ENCODE data around the gene C2orf76. TPM values are rescaled to one million over a fixed set of nuclear protein-coding genes. Genes with fewer than 3 reads are reported as not detected.
"Not testable (repeated sequence)": the region's sequence is repeated elsewhere in the genome, so short reads cannot be mapped to it uniquely, and the experiment has no call there.

The C2orf76 gene
- total RNA-seq, 1 experiment from 2014 or later: 5.7 TPM

- Histone ChIP-seq H2BK20ac (ENCODE audit: low read depth, low read length, poor library complexity, severe bottlenecking) (no peak overlapping the region), H3K23me2 (ENCODE audit: insufficient read length, low read depth, low read length, poor library complexity, severe bottlenecking) (no peaks in the 10 kb centered on the region), H2BK15ac (ENCODE audit: low read depth, low read length) (no peak overlapping the region), H3K79me1 (ENCODE audit: insufficient read depth, low read depth, low read length, poor library complexity, severe bottlenecking) (no peaks in the 10 kb centered on the region), H3K27ac (ENCODE audit: insufficient read length, low read depth, low read length) (no peak overlapping the region), H3K9me3 (ENCODE audit: control insufficient read depth, low read depth, low read length) (peaks cover 11% of the 10 kb centered on the region), H3K4me1 (ENCODE audit: insufficient read depth, low read length) (no peaks in the 10 kb centered on the region), H3K56ac (ENCODE audit: insufficient read length, low read depth, low read length) (no peak overlapping the region), H3K9ac (ENCODE audit: extremely low read depth, insufficient read length, low read length) (no peak overlapping the region), H4K20me1 (ENCODE audit: control insufficient read depth, insufficient read depth, insufficient read length) (no peaks in the 10 kb centered on the region), H2AFZ (ENCODE audit: low read length) (no peak overlapping the region), H3K4ac (ENCODE audit: low read depth, low read length) (no peak overlapping the region), H3K79me2 (ENCODE audit: insufficient read depth, low read length) (no peaks in the 10 kb centered on the region), H2AK5ac (ENCODE audit: insufficient read length, low read length) (no peak overlapping the region), H3K14ac (ENCODE audit: insufficient read depth, low read length) (no peak overlapping the region), H4K91ac (ENCODE audit: insufficient read length, low read depth, low read length) (no peak overlapping the region), H3K27me3 (ENCODE audit: insufficient read depth, low read length) (no peaks in the 10 kb centered on the region), H2BK12ac (ENCODE audit: insufficient read length, low read depth, low read length) (no peak overlapping the region), H2BK5ac (ENCODE audit: insufficient read length, low read length) (no peak overlapping the region), H2BK120ac (ENCODE audit: low read depth, low read length, poor library complexity, severe bottlenecking) (no peak overlapping the region), H3K18ac (ENCODE audit: insufficient read length, low read depth, low read length) (no peak overlapping the region), H4K8ac (replicated peaks; ENCODE audit: insufficient read length, low read depth, low read length) (no peak overlapping the region), H4K5ac (ENCODE audit: insufficient read length, low read depth, low read length) (no peak overlapping the region), H3K4me2 (ENCODE audit: insufficient read depth, insufficient read length, low read length) (no peak overlapping the region), H3K23ac (ENCODE audit: insufficient read length, low read depth, low read length) (no peak overlapping the region), H3T11ph (ENCODE audit: low read length) (no peak overlapping the region)
- no peak for TF ChIP-seq CTCF (conservative IDR thresholded peaks at IDR 0.05)
- Mint-ChIP-seq H3K4me1 (peaks cover 15 to 25% of the 10 kb centered on the region in 2 experiments), H3K4me3 (no peak overlapping the region), H3K36me3 (ENCODE audit: insufficient read depth in 1 of 3, low read depth in 3 of 3) (peaks cover 29 to 33% (median 30%) of the 10 kb centered on the region in 3 experiments), H3K27me3 (ENCODE audit: low read depth) (no peaks in the 10 kb centered on the region), H3K9me3 (peaks cover 6 to 10% of the 10 kb centered on the region in 2 experiments; a peak in 4 of 5 replicates), H3K27ac (no peak overlapping the region)
- WGBS (ENCODE audit: extremely low coverage, insufficient read length, low lambda C conversion rate): no CpG with 5 or more reads among the region's 5 CpGs
- no peak for DNase-seq
Measured at GRCh38 chr2:119376810-119377209, 10.2 kb upstream of the C2orf76 start.

- H2BK5ac ChIP-seq (ENCODE audit: insufficient read length, low read length); H3K4me2 ChIP-seq (ENCODE audit: insufficient read depth, insufficient read length, low read length); H3K23ac ChIP-seq (ENCODE audit: insufficient read length, low read depth, low read length); H3K14ac ChIP-seq (ENCODE audit: insufficient read depth, low read length); H3K23me2 ChIP-seq (ENCODE audit: insufficient read length, low read depth, low read length, poor library complexity, severe bottlenecking); H4K91ac ChIP-seq (ENCODE audit: insufficient read length, low read depth, low read length); H4K20me1 ChIP-seq (ENCODE audit: control insufficient read depth, insufficient read depth, insufficient read length); H3K79me1 ChIP-seq (ENCODE audit: insufficient read depth, low read depth, low read length, poor library complexity, severe bottlenecking); H3K4me3 Mint-ChIP-seq; H3K27ac ChIP-seq (ENCODE audit: insufficient read length, low read depth, low read length); H3T11ph ChIP-seq (ENCODE audit: low read length); H3K4me1 ChIP-seq (ENCODE audit: insufficient read depth, low read length); H2BK12ac ChIP-seq (ENCODE audit: insufficient read length, low read depth, low read length); H3K27me3 ChIP-seq (ENCODE audit: insufficient read depth, low read length); H2AFZ ChIP-seq (ENCODE audit: low read length); H2AK5ac ChIP-seq (ENCODE audit: insufficient read length, low read length); H3K4ac ChIP-seq (ENCODE audit: low read depth, low read length); H2BK15ac ChIP-seq (ENCODE audit: low read depth, low read length); H4K5ac ChIP-seq (ENCODE audit: insufficient read length, low read depth, low read length); H3K18ac ChIP-seq (ENCODE audit: insufficient read length, low read depth, low read length); H3K27ac Mint-ChIP-seq; H3K79me2 ChIP-seq (ENCODE audit: insufficient read depth, low read length); H3K27me3 Mint-ChIP-seq (ENCODE audit: low read depth); H3K56ac ChIP-seq (ENCODE audit: insufficient read length, low read depth, low read length); H2BK120ac ChIP-seq (ENCODE audit: low read depth, low read length, poor library complexity, severe bottlenecking); H3K9ac ChIP-seq (ENCODE audit: extremely low read depth, insufficient read length, low read length); H2BK20ac ChIP-seq (ENCODE audit: low read depth, low read length, poor library complexity, severe bottlenecking); H4K8ac ChIP-seq (replicated peaks; ENCODE audit: insufficient read length, low read depth, low read length); DNase-seq: not testable (repeated sequence)
- H3K4me1 Mint-ChIP-seq: peaks cover 15 to 25% of the 10 kb centered on the region in 2 experiments
- peaks cover 11% of the 10 kb centered on the region for H3K9me3 ChIP-seq (ENCODE audit: control insufficient read depth, low read depth, low read length)
- H3K36me3 Mint-ChIP-seq (ENCODE audit: insufficient read depth in 1 of 3, low read depth in 3 of 3): peaks cover 32 to 35% (median 35%) of the 10 kb centered on the region in 3 experiments
- H3K9me3 Mint-ChIP-seq: peaks cover 6 to 10% of the 10 kb centered on the region in 2 experiments; a peak in 4 of 5 replicates
- no CpG with 5 or more reads among the region's 6 CpGs for WGBS (ENCODE audit: extremely low coverage, insufficient read length, low lambda C conversion rate)
Measured at GRCh38 chr2:119376406-119376805, 9.8 kb upstream of the C2orf76 start.

All from H9 (cell line).